Activated CD8-positive, alpha-beta T cell treated with anti-CD3 and anti-CD28 coated beads for 36 hours (primary cell): ENCODE measurements around the gene PIEZO1. TPM values are rescaled to one million over a fixed set of nuclear protein-coding genes. Genes with fewer than 3 reads are reported as not detected.

ENCODE experiments used
- ATAC-seq: fragments of 200-7000 bp; cut with Tn5 transposase; one replicate; pipeline ENCODE4 v1.10.0; 2021; ENCODE audit warnings: mild to moderate bottlenecking, moderate library complexity
- CTCF ChIA-PET: fragments of 350-600 bp; sonication (Branson Sonifier 250); formaldehyde crosslinking; loops from one replicate; lab custom pipeline; 2021; ENCODE audit warnings: antibody characterized with exemption; lab: Charles Lee
- POLR2A ChIA-PET: fragments of 350-600 bp; sonication (Branson Sonifier 250); formaldehyde crosslinking; loops from one replicate; lab custom pipeline; 2021; ENCODE audit warnings: antibody characterized with exemption; lab: Charles Lee
- DNase-seq: peaks from one replicate; pipeline ENCODE4 v3.0.0-alpha.2; 2020
- H3K27ac Mint-ChIP-seq: one replicate; pipeline ENCODE4 v1.8.0; 2021; ENCODE audit warnings: mild to moderate bottlenecking, mixed read lengths
- H3K27me3 Mint-ChIP-seq: one replicate; pipeline ENCODE4 v1.8.0; 2021; ENCODE audit warnings: mixed read lengths
- H3K36me3 Mint-ChIP-seq: one replicate; pipeline ENCODE4 v1.8.0; 2021; ENCODE audit warnings: low read depth, mixed read lengths
- H3K4me1 Mint-ChIP-seq: one replicate; pipeline ENCODE4 v1.8.0; 2021; ENCODE audit warnings: low read depth, mixed read lengths
- H3K4me3 Mint-ChIP-seq: one replicate; pipeline ENCODE4 v1.8.0; 2021; ENCODE audit warnings: mild to moderate bottlenecking, moderate library complexity, mixed read lengths
- H3K9me3 Mint-ChIP-seq: one replicate; pipeline ENCODE4 v1.8.0; 2021; ENCODE audit warnings: mixed read lengths
- intact Hi-C: fragments of 100-400 bp; cut with micrococcal nuclease; formaldehyde crosslinking; loops from one replicate; pipeline ENCODE4 v1.10.0; 2022
- total RNA-seq, 2 experiments: library from RNA; stranded (reverse); gene quantifications; one replicate each; pipeline ENCODE4 v1.2.3, GENCODE V29; 2021
- TF ChIP-seq, protein P1 (sequence below): fragments of 200-600 bp; IDR thresholded peaks from one replicate; pipeline ENCODE4 v1.8.0; 2022; ENCODE audit warnings: antibody characterized with exemption, mild to moderate bottlenecking

Gene PIEZO1
- total RNA-seq, 2 experiments from 2014 or later = 87.7 to 91.8 TPM

- Mint-ChIP-seq H3K36me3 (peaks cover 2% of the 10 kb centered on the region), H3K9me3 (no peaks in the 10 kb centered on the region), H3K4me1 (peaks cover 51% of the 10 kb centered on the region), H3K27me3 (no peaks in the 10 kb centered on the region), H3K27ac (no peak overlapping the region), H3K4me3 (no peak overlapping the region)
- TF ChIP-seq, protein P1, sequence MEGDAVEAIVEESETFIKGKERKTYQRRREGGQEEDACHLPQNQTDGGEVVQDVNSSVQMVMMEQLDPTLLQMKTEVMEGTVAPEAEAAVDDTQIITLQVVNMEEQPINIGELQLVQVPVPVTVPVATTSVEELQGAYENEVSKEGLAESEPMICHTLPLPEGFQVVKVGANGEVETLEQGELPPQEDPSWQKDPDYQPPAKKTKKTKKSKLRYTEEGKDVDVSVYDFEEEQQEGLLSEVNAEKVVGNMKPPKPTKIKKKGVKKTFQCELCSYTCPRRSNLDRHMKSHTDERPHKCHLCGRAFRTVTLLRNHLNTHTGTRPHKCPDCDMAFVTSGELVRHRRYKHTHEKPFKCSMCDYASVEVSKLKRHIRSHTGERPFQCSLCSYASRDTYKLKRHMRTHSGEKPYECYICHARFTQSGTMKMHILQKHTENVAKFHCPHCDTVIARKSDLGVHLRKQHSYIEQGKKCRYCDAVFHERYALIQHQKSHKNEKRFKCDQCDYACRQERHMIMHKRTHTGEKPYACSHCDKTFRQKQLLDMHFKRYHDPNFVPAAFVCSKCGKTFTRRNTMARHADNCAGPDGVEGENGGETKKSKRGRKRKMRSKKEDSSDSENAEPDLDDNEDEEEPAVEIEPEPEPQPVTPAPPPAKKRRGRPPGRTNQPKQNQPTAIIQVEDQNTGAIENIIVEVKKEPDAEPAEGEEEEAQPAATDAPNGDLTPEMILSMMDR = no peak
- intact Hi-C loops = no loop called here
- ChIA-PET CTCF (interaction anchor here (0.6 to 1.3 kb wide), 4 partner anchors 12 to 56 kb away, joined by 3 to 4 read pairs (median 3); no protein-coding TSS in a partner anchor), POLR2A (interaction anchor here (0.8 to 1.6 kb wide), 4 partner anchors 8 to 91 kb away, joined by 3 to 9 read pairs (median 4); no protein-coding TSS in a partner anchor)
- no peak for DNase-seq
- peak; percentile 22 for ATAC-seq
These were observed 8.4 kb upstream of the PIEZO1 start for GRCh38 chr16:88793251-88793954.

GRCh38 chr16:88792668-88793250, 7.7 kb upstream of the PIEZO1 start:
- POLR2A ChIA-PET = interaction anchor here (0.8 to 1.6 kb wide), 4 partner anchors 8 to 91 kb away, joined by 3 to 9 read pairs (median 4); no protein-coding TSS in a partner anchor
- Mint-ChIP-seq H3K27me3 (no peaks in the 10 kb centered on the region), H3K4me1 (peaks cover 51% of the 10 kb centered on the region), H3K9me3 (no peaks in the 10 kb centered on the region), H3K4me3 (peak overlapping the region; percentile 17), H3K36me3 (peaks cover 2% of the 10 kb centered on the region), H3K27ac (peak overlapping the region; percentile 61)
- TF ChIP-seq, protein P1 = no peak
- CTCF ChIA-PET = interaction anchor here (0.8 to 1.3 kb wide), 2 partner anchors 20 to 90 kb away, joined by 3 read pairs; no protein-coding TSS in a partner anchor
- intact Hi-C loops = no loop called here
- no peak for ATAC-seq
- DNase-seq = no peak

DNA sequence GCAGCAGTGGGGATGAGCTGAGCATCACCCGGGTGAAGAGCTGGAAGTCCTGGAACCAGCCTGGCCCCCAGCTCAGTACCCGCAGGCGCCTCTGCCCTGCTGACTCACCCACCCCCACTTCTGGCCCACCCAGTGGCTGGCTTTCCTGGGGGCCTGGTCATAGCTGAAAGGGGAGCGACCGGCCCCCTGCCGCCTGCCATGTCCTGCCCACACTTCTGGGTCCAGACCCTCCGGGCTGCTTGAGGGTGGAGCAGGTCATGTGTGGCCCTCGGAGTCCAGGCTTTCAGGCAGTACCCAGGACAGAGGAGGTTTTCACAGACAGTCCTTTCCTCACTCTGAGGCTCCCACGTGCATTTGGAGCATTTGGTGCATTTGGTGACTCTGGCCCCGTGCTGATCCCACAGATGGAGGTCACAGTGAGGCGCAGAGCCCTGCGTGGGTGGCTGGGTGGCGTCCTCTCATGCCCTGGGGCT, 7.1 kb upstream of the PIEZO1 start:
- peaks cover 51% of the 10 kb centered on the region for H3K4me1 Mint-ChIP-seq
- H3K9me3 Mint-ChIP-seq = no peaks in the 10 kb centered on the region
- CTCF ChIA-PET = interaction anchor here (1.3 kb wide), 1 partner anchor 90 kb away, joined by 3 read pairs; no protein-coding TSS in a partner anchor
- no peak overlapping the region for H3K27ac Mint-ChIP-seq
- peak overlapping the region; percentile 51 for H3K4me3 Mint-ChIP-seq
- peak; percentile 14 for ATAC-seq
- H3K27me3 Mint-ChIP-seq = no peaks in the 10 kb centered on the region
- TF ChIP-seq, protein P1 = no peak
- POLR2A ChIA-PET = interaction anchor here (0.6 to 1.6 kb wide), 2 partner anchors 9 to 253 kb away, joined by 4 to 9 read pairs; no protein-coding TSS in a partner anchor
- H3K36me3 Mint-ChIP-seq = peaks cover 2% of the 10 kb centered on the region
- DNase-seq = no peak
- intact Hi-C loops = no loop called here

DNA sequence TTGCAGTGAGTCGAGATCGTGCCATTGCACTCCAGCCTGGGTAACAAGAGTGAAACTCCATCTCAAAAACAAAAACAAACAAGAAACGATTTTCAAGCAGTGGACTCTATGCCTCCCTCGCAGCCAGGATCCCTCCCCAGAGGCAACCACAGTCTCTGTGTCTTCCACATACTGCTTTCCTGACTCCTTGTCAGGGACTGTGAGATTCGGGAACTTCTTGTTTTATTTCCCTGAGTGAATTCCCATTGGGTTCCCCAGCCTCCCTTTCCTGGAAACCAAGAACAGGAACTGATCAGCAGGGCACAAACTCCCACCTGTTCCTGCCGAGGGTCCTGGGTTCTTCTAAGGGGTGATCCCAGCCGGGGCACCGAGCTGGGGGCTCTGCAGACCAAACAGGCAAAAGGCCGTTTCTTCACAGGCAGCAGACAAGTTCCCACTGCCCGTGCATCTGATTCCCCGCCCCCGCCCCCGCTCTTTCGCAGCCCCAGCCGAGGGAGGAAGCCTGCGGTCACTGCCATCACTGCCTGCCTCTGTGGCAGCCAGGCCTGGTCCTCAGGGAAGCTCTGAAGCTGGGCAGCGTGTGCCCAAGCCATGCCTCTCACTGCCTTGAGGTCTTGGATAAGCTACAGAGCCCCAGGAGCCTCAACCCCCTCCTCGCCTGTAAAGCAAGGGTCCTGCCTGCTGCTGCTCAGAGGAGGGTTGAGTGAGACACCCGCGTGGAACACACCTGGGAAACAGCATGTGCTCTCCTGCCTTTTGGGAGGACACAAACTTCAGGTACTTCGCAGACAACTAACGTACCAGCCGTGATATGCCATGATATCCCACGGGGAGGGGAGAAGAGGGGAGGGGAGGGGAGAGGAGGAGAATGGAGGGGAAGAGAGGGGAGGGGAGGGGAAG, 5.5 kb upstream of the PIEZO1 start:
- CTCF ChIA-PET = no interaction called here
- peak; percentile 61 for ATAC-seq
- Mint-ChIP-seq H3K4me1 (peaks cover 51% of the 10 kb centered on the region), H3K4me3 (peak overlapping the region; percentile 68), H3K27ac (peak overlapping the region; percentile 91), H3K9me3 (no peaks in the 10 kb centered on the region), H3K27me3 (no peaks in the 10 kb centered on the region), H3K36me3 (peaks cover 2% of the 10 kb centered on the region)
- POLR2A ChIA-PET = interaction anchor here (0.9 to 1.1 kb wide), 2 partner anchors 8 to 89 kb away, joined by 3 read pairs; no protein-coding TSS in a partner anchor
- intact Hi-C loops = no loop called here
- TF ChIP-seq, protein P1 = no peak
- DNase-seq = peak; percentile 84
